GM12874 (cell line): ENCODE measurements around the gene RREB1.

Experiments used
- TF ChIP-seq, protein P1 (sequence below): IDR thresholded peaks from 2 replicates; pipeline ENCODE4 v1.5.1; 2011; ENCODE audit warnings: low read depth, mild to moderate bottlenecking, control low read depth, low read length, moderate library complexity; ENCODE audit not compliant: insufficient read depth

The RREB1 gene

DNA sequence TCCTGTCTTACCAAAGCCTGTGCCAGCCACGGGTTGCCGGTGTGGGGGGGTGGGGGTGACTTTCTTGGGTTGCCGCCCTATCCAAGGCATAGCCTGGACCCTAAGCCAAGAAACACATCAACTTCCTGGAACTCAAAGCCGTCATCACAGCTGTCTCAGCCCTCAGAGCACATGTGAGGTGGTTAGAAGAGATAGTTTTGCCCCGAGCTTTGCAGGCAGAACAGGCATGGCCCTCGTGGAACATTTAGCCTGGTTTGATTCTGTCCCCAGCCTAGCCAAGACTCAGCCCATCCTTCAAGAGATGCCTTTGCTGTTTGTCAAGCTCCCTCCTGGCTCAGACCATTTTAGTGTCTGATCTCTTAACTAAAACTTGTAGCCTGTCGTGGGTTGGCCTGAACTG, 64.9 kb downstream of the RREB1 start:
- TF ChIP-seq, protein P1, sequence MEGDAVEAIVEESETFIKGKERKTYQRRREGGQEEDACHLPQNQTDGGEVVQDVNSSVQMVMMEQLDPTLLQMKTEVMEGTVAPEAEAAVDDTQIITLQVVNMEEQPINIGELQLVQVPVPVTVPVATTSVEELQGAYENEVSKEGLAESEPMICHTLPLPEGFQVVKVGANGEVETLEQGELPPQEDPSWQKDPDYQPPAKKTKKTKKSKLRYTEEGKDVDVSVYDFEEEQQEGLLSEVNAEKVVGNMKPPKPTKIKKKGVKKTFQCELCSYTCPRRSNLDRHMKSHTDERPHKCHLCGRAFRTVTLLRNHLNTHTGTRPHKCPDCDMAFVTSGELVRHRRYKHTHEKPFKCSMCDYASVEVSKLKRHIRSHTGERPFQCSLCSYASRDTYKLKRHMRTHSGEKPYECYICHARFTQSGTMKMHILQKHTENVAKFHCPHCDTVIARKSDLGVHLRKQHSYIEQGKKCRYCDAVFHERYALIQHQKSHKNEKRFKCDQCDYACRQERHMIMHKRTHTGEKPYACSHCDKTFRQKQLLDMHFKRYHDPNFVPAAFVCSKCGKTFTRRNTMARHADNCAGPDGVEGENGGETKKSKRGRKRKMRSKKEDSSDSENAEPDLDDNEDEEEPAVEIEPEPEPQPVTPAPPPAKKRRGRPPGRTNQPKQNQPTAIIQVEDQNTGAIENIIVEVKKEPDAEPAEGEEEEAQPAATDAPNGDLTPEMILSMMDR = no peak

DNA sequence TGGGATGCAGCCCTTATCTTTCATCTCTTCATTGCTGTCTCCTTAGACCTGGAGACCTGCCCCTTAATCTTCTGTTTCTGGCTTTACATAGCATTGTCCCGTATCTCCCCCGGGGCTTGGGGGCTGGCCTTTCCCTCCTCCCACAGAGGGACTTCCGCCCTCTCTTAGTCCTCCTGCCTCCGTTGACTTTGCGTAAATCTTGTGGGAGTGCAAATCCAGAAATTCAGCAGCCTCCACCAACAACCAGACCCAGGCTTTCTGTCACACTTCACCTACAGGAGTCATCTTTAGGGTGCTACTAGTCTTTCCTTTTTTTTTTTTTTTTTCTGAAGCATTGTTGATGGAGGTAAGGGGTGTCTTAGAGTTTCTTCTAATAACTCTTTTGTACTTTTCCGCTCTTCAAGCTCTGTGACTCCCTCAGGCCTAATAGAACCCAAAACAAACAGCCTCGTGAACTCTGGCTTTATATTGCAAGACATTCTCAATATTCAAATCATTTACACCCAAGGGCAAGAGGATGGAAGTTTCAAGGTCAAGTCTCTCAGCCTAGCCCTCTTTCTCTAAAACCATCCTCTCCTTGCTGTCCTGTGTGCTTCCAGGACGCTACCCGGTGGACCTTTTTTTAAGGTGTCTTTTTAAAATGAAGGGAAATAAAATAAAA, 66.2 kb downstream of the RREB1 start:
- TF ChIP-seq, protein P1 = no peak

DNA sequence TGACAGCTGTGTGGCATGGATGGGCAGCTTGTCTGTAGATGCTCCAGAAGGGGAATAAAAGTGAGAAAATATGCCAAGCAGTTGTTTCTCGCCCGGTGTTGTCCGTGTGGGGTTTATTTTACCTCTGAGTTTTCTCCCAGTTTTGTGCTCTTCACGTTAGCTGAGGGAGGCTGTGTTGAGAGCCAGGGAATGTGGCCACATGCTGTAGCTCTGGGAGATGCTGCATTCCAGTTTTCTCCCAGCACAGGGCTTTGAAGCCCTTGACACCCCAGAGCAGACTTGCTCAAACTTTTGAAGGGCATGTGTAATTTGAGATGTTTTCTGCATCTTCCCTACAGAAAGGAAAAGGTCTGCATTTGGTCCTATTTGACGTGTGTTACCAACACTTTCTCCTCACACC, 67.7 kb downstream of the RREB1 start:
- TF ChIP-seq, protein P1 = no peak

DNA sequence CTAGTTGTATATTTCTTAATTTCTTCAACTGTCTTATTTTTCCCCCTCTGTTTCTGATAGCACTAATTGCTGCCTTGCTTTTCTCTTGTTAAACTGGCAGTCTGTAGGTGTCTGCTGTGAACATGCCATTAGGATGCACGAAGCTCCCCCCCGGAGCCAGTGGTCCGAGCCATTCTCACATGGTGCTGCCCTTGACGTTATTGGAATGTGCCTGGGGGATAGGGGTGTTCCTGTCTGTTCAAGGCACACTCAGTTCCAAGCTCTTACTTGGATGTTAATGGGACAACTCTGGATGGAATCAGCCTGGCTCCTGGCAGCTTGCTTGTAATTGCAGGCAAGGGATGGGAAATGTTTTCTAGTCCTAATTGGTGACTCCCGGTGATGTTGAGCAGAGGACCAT, 68.4 kb downstream of the RREB1 start:
- TF ChIP-seq, protein P1 = no peak

DNA sequence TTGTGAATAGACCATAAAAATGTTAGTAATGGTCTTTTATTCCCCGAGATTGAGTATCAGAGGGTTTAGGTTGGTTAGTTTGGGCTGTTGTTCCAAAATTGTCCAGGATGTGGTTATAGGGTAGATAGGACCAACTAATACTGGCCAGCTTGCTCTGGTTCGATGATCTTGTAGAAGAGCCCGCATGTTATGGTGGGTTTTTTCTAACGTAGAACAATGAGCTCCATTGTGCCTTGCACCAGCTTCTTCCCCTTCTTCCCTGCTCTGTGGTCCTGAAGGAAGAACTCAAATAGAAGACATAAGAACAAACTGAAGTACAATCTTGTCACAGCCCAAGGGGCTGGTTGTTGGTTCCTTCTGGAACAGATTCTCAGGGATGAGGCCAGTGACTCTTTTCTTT, 70.5 kb downstream of the RREB1 start:
- TF ChIP-seq, protein P1 = no peak

DNA sequence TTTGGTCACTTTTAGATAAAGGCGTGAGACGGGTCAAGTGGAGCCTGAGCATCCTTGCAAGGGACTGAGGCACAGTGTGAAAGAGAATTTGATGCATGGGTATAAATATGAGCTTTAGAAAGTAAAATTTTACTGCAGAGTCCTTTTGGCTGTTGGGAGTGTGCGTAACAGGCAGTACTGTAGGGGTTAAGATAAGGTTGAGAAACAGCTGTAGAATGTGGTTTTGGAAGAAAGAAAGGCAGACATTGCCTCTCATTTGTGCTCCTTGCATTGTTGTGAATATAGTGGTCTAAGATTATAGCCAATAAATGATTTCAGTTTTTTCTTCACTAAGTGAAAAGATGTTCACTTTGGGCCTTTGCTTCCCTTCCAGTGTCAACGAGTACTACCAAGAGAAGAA, 73.0 kb downstream of the RREB1 start:
- TF ChIP-seq, protein P1 = no peak

DNA sequence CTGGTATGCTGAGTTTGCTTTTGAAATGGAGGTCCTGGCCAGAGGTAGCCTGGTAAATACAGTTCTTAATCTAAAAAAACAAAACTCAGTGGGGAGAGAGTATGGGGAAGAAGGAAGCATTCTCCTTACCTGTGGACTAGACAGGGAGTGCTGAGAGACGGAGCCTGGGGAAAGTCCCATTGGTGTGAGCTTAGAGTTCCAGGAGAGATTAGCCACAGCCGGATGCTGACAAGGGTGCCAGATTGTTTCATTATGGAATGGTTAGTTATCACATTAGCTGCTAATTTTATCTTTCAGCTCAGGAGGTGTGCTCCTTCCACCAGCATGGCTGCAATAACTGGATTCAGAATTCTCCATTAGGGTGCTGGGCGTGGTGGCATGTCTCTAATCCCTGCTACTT, 75.9 kb downstream of the RREB1 start:
- TF ChIP-seq, protein P1 = no peak

DNA sequence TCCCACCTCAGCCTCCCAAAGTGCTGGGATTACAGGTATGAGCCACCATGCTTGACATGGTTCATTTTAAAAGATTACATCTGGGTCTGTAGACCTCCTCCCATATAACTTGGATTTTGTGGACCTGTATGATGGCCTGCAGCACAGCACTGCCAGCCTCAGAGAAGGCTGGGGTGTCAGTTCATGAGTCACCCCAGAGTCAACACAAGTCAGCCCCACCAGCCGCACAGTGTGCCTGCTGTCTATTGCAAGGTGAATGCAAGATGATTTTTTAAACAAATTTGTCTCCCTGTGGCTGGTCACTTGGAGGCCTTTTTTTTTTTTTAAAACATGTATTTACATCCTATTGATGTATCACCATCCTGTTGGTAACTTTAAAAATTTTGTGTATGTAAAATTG, 76.7 kb downstream of the RREB1 start:
- TF ChIP-seq, protein P1 = no peak
